ENCODE results near the gene ABTB2.
"Not testable (repeated sequence)": the region's sequence is repeated elsewhere in the genome, so short reads cannot be mapped to it uniquely, and the experiment has no call there.

The ABTB2 gene

GRCh38 chr11:34223021-34223813 lies 134.6 kb downstream of the ABTB2 start:
- no peaks in the 10 kb centered on the region for H3K36me3 ChIP-seq (ENCODE audit: control insufficient read depth, insufficient read depth, low read length)
- H3K27me3 ChIP-seq (ENCODE audit: control insufficient read depth, insufficient read depth, low read length): no peaks in the 10 kb centered on the region
- no peak overlapping the region for H3K4me3 ChIP-seq (ENCODE audit: low read depth, low read length)
- no peaks in the 10 kb centered on the region for H3K9me3 ChIP-seq (ENCODE audit: control insufficient read depth, insufficient read depth, low read length)
- H3K4me1 ChIP-seq (ENCODE audit: control insufficient read depth, insufficient read depth, low read length): peaks cover 8% of the 10 kb centered on the region
- H3K9ac ChIP-seq (ENCODE audit: low read depth, low read length): no peak overlapping the region

DNA sequence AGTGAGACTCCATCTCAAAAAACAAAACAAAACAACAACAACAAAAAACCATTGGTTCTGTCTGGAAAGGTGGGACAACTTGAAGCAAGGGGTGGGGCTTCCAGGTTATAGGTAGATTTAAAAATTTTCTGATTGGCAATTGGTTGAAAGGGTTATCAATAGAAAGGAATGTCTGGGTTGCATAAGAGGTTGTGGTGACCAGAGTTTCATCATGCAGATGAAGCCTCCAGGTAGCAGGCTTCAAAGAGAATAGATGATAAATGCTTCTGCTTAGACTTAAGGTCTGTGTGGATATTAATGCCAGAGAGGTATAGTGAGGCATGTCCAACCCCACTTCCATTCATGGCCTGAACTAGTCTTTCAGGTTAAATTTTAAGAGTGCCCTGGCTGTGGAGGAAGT lies 135.8 kb downstream of the ABTB2 start:
- H3K27me3 ChIP-seq (ENCODE audit: control insufficient read depth, insufficient read depth, low read length): no peaks in the 10 kb centered on the region
- no peak overlapping the region for H3K9ac ChIP-seq (ENCODE audit: low read depth, low read length)
- no peak overlapping the region for H3K4me3 ChIP-seq (ENCODE audit: low read depth, low read length)
- H3K4me1 ChIP-seq (ENCODE audit: control insufficient read depth, insufficient read depth, low read length): peaks cover 8% of the 10 kb centered on the region
- no peaks in the 10 kb centered on the region for H3K36me3 ChIP-seq (ENCODE audit: control insufficient read depth, insufficient read depth, low read length)
- H3K9me3 ChIP-seq (ENCODE audit: control insufficient read depth, insufficient read depth, low read length): no peaks in the 10 kb centered on the region

- Histone ChIP-seq H3K4me3 (ENCODE audit: low read depth, low read length) (no peak overlapping the region), H3K9ac (ENCODE audit: low read depth, low read length) (no peak overlapping the region), H3K4me1 (ENCODE audit: control insufficient read depth, insufficient read depth, low read length) (peaks cover 8% of the 10 kb centered on the region), H3K36me3 (ENCODE audit: control insufficient read depth, insufficient read depth, low read length) (no peaks in the 10 kb centered on the region), H3K27me3 (ENCODE audit: control insufficient read depth, insufficient read depth, low read length) (no peaks in the 10 kb centered on the region), H3K9me3 (ENCODE audit: control insufficient read depth, insufficient read depth, low read length) (no peaks in the 10 kb centered on the region)
These were observed 137.9 kb downstream of the ABTB2 start for GRCh38 chr11:34219941-34220370.

GRCh38 chr11:34219279-34219678 lies 138.5 kb downstream of the ABTB2 start:
- Histone ChIP-seq H3K9me3 (ENCODE audit: control insufficient read depth, insufficient read depth, low read length) (no peaks in the 10 kb centered on the region), H3K4me3 (ENCODE audit: low read depth, low read length) (no peak overlapping the region), H3K36me3 (ENCODE audit: control insufficient read depth, insufficient read depth, low read length) (no peaks in the 10 kb centered on the region), H3K9ac (ENCODE audit: low read depth, low read length) (no peak overlapping the region), H3K4me1 (ENCODE audit: control insufficient read depth, insufficient read depth, low read length) (peaks cover 8% of the 10 kb centered on the region), H3K27me3 (ENCODE audit: control insufficient read depth, insufficient read depth, low read length) (no peaks in the 10 kb centered on the region)

DNA sequence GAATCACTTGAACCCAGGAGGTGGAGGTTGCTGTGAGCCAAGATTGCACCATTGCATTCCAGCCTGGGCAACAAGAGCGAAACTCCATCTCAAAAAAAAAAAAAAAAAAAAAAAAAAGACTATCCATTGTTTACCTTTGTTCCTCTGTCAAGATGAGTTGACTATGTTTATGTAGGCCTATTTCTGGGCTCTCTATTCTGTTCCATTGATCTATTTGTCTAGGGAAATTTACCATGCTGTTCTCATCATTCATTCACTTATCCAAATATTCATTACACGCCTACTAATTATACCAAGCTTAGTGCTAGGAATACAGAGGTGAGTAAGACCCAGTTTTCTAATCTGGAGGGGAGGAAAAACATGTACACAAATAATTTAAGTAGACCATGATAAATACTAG lies 139.1 kb downstream of the ABTB2 start:
- H3K4me3 ChIP-seq (ENCODE audit: low read depth, low read length); H3K4me1 ChIP-seq (ENCODE audit: control insufficient read depth, insufficient read depth, low read length); H3K9ac ChIP-seq (ENCODE audit: low read depth, low read length); H3K9me3 ChIP-seq (ENCODE audit: control insufficient read depth, insufficient read depth, low read length); H3K36me3 ChIP-seq (ENCODE audit: control insufficient read depth, insufficient read depth, low read length); H3K27me3 ChIP-seq (ENCODE audit: control insufficient read depth, insufficient read depth, low read length): not testable (repeated sequence)

DNA sequence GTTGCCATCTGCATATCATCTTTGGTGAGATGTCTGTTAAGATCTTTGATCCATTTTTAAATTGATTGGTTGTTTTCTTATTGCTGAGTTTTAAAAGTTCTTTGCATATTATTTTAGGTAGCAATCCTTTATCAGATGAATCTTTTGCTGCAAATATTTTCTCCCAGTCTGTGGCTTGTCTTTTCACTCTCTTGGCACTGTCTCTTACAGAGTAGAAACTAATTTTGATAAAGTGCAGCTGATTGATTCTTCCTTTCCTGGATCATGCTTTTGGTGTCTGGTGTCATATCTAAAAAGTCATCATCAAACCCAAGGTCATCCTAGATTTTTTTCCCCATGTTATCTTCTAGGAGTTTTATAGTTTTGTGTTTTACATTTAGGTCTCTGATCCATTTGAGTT lies 139.7 kb downstream of the ABTB2 start:
- no peaks in the 10 kb centered on the region for H3K9me3 ChIP-seq (ENCODE audit: control insufficient read depth, insufficient read depth, low read length)
- H3K9ac ChIP-seq (ENCODE audit: low read depth, low read length): no peak overlapping the region
- peaks cover 5% of the 10 kb centered on the region for H3K4me1 ChIP-seq (ENCODE audit: control insufficient read depth, insufficient read depth, low read length)
- H3K36me3 ChIP-seq (ENCODE audit: control insufficient read depth, insufficient read depth, low read length): no peaks in the 10 kb centered on the region
- H3K4me3 ChIP-seq (ENCODE audit: low read depth, low read length): no peak overlapping the region
- H3K27me3 ChIP-seq (ENCODE audit: control insufficient read depth, insufficient read depth, low read length): no peaks in the 10 kb centered on the region

DNA sequence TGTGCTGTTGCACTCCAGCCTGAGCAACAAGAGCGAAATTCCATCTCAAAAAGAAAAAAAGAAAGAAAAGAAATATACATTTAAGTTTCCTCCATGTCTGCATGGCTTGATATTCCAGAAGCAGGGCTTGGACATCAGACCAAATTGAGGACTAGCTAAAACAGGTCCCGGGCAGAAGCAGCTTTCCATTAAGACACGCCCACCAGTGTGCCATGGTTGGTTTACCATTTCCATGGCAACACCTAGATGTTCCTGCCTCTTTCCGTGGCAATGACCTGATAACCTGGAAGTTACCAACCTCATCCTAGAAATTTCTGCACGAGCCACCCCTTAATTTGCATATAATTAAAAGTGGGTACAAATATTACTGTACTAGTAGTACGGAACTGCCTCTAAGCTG lies 141.1 kb downstream of the ABTB2 start:
- Histone ChIP-seq H3K4me1 (ENCODE audit: control insufficient read depth, insufficient read depth, low read length) (no peaks in the 10 kb centered on the region), H3K4me3 (ENCODE audit: low read depth, low read length) (no peak overlapping the region), H3K27me3 (ENCODE audit: control insufficient read depth, insufficient read depth, low read length) (no peaks in the 10 kb centered on the region), H3K9me3 (ENCODE audit: control insufficient read depth, insufficient read depth, low read length) (no peaks in the 10 kb centered on the region), H3K36me3 (ENCODE audit: control insufficient read depth, insufficient read depth, low read length) (no peaks in the 10 kb centered on the region), H3K9ac (ENCODE audit: low read depth, low read length) (no peak overlapping the region)

DNA sequence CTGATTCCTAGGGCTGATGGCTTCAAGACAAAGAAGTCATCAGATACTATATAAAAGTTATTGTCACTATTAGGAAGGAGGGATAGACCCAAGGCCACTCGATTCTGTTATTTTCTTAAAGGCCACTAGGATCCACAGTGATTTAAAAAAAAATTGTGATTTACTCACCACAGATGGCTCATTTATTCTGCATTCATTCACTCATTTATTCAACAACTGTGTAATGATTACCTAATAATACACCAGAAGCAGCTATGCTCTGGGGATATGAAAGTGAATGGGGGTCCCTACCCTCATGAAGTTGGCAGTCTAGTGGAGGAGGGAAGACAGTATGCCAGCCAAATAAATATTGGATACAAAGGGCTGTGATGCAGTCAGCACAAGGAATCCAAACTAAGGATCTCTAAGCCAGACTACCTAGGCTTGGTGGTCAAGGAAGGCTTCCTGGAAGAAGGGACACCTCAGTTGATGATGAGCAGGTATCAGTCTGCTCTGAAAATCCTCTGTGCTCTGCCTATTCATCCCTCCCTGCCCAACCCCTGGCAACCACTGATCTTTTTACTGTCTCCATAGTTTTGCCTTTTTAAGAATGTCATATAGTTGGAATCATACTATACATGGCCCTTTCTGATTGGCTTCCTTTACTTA lies 141.9 kb downstream of the ABTB2 start:
- Histone ChIP-seq H3K4me3 (ENCODE audit: low read depth, low read length) (no peak overlapping the region), H3K36me3 (ENCODE audit: control insufficient read depth, insufficient read depth, low read length) (no peaks in the 10 kb centered on the region), H3K27me3 (ENCODE audit: control insufficient read depth, insufficient read depth, low read length) (no peaks in the 10 kb centered on the region), H3K9me3 (ENCODE audit: control insufficient read depth, insufficient read depth, low read length) (no peaks in the 10 kb centered on the region), H3K9ac (ENCODE audit: low read depth, low read length) (no peak overlapping the region), H3K4me1 (ENCODE audit: control insufficient read depth, insufficient read depth, low read length) (no peaks in the 10 kb centered on the region)

DNA sequence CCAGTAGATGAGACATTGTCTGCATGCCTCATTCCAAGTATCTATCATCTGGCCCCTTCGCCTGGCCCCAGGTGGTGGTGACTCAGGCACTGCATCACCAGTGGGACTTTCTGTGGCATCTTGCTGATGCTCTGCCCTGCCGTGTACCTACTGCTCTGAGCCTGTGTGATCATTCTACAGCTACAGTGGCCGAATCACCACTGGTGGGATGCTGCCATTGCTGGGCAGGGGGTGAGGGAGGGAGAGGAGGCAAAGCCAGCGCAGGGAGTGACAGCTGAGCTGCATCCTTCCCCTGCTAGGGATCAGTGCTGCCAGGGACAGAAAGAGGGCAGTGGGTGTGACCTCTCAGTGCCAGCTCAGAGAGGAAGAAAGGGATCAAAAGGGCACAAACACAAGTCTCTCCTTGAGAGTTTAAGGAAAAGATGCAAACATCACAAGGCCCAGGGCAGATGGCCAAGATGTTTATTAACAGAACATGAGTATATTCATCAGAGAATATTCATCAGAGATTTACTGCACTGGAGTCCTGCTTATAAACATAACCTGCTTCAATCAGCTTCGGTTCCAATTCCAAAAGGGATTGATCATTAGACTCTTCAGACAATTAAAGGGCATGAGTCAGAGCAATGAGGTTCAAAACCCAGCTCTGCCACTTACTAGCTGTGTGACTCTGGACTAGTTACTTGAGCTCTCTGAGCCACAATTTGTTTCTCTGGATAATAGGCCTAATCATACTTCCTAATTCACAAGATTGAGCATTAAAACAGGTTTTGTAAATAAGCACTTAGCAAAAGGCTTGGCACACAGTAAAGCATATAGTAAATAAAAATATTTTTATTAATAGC lies 142.6 kb downstream of the ABTB2 start:
- no peak overlapping the region for H3K9ac ChIP-seq (ENCODE audit: low read depth, low read length)
- no peak overlapping the region for H3K4me3 ChIP-seq (ENCODE audit: low read depth, low read length)
- H3K27me3 ChIP-seq (ENCODE audit: control insufficient read depth, insufficient read depth, low read length): no peaks in the 10 kb centered on the region
- no peaks in the 10 kb centered on the region for H3K36me3 ChIP-seq (ENCODE audit: control insufficient read depth, insufficient read depth, low read length)
- H3K9me3 ChIP-seq (ENCODE audit: control insufficient read depth, insufficient read depth, low read length): no peaks in the 10 kb centered on the region
- no peaks in the 10 kb centered on the region for H3K4me1 ChIP-seq (ENCODE audit: control insufficient read depth, insufficient read depth, low read length)

DNA sequence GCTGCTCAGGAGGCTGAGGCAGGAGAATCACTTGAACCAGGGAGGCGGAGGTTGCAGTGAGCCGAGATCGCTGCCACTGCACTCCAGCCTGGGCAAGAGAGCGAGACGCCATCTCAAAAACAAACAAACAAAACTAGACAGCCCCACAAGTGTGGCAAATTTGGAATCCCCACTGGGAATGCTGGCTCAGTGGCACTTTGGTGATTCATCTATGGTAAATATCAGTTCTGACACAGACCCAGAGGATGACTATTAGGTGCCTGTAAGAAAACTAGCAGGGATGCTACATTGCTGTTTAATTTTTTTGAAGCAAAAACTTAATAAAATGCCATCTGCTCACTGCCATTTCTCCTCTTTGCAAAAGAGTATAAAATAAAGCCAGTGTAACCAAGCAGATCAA lies 144.4 kb downstream of the ABTB2 start:
- no peak overlapping the region for H3K9ac ChIP-seq (ENCODE audit: low read depth, low read length)
- H3K4me3 ChIP-seq (ENCODE audit: low read depth, low read length): no peak overlapping the region
- no peaks in the 10 kb centered on the region for H3K27me3 ChIP-seq (ENCODE audit: control insufficient read depth, insufficient read depth, low read length)
- H3K36me3 ChIP-seq (ENCODE audit: control insufficient read depth, insufficient read depth, low read length): no peaks in the 10 kb centered on the region
- H3K9me3 ChIP-seq (ENCODE audit: control insufficient read depth, insufficient read depth, low read length): no peaks in the 10 kb centered on the region
- H3K4me1 ChIP-seq (ENCODE audit: control insufficient read depth, insufficient read depth, low read length): peaks cover under 1% of the 10 kb centered on the region

DNA sequence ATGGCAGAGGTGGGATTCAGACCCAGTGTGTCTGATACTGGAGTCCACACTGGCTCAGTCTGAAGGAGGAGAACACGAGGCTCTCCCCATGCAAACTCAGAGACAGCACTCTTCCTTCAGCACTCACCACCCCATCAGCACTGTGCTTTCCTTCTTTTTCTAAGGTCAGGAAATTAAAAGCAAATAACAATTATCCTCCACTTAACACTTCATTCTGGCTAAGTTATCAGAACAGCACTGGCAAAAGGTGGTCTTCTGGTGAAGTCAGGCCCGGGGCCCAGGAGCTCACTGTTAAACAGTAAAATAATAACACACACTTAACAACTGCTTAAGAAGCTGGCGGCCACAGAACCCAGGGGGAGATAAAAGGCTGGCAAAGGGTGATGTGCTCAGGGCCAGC lies 145.2 kb downstream of the ABTB2 start:
- H3K4me3 ChIP-seq (ENCODE audit: low read depth, low read length): no peak overlapping the region
- no peaks in the 10 kb centered on the region for H3K36me3 ChIP-seq (ENCODE audit: control insufficient read depth, insufficient read depth, low read length)
- no peaks in the 10 kb centered on the region for H3K27me3 ChIP-seq (ENCODE audit: control insufficient read depth, insufficient read depth, low read length)
- no peak overlapping the region for H3K9ac ChIP-seq (ENCODE audit: low read depth, low read length)
- peaks cover 2% of the 10 kb centered on the region for H3K4me1 ChIP-seq (ENCODE audit: control insufficient read depth, insufficient read depth, low read length)
- H3K9me3 ChIP-seq (ENCODE audit: control insufficient read depth, insufficient read depth, low read length): no peaks in the 10 kb centered on the region
